ENCODE data around the gene RNF224. TPM values are rescaled to one million over a fixed set of nuclear protein-coding genes. Genes with fewer than 3 reads are reported as not detected.
A peak's percentile ranks its signal among the peaks of the same experiment; 100 is the strongest.

The RNF224 gene
- total and polyA plus RNA-seq, 2 of the 13 experiments (the other 11 are each of a cell fraction or from before 2014, with no cell fraction given), result 0.09 TPM; not detected in 1

DNA sequence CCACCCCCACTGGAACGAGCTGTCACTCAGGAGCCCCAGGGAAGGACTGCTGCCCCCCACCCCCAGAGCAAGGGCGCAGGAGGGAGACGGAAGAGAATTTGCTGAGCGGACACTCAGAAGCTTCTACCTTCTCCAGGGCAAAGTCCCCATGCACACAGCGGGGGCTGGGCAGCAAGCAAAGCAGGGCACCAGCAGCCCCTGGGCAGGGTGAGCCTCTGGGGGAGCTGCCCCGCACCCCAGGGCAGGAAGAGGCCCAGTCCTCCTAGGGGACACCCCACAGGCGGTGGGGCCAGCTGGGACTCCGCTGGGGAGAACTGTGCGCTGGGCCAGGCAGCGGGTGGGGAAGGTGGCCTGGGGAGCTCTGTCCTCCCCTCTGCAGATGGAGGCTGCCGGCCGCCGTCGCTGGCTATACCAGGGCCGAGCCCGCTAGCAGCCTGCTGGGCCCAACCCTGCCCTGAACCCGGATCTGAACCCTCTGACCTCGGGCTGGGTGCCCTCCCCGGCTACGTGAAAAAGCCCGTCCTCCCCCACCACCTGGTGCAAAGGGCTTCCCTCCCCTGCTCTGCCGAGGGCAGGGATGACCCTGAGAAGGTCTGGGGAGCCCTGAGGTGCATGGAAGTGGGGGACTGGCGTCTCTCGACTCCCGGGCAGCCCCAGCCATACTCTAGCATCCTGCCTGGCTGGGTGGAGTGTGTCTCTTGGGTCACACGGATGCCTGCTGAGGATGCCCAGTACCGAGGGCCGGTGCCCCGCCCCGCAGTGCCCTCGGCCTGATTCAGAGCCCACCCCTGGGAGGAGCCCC is 2.8 kb downstream of the RNF224 start (continued):
- TF ChIP-seq ZSCAN31 (CRISPR knock-in tag; IDR thresholded peaks at IDR 0.05; ENCODE audit: low read depth) (no peak; the same call in 1 of the 2 replicates), SIX1 (CRISPR knock-in tag; IDR thresholded peaks at IDR 0.05; ENCODE audit: borderline replicate concordance) (no peak; the same call in 1 of the 2 replicates), ZNF883 (CRISPR knock-in tag; IDR thresholded peaks at IDR 0.05; ENCODE audit: not compliant biosample characterization) (no peak), MTA1 (CRISPR knock-in tag; IDR thresholded peaks at IDR 0.05; ENCODE audit: borderline replicate concordance) (peak; percentile 78; the same call in 1 of the 2 replicates), ZSCAN22 (CRISPR knock-in tag; IDR thresholded peaks at IDR 0.05) (no peak), HOXA9 (CRISPR knock-in tag; IDR thresholded peaks at IDR 0.05; ENCODE audit: borderline replicate concordance) (no peak), HDAC2 (CRISPR knock-in tag; IDR thresholded peaks at IDR 0.05) (0 out of 2 replicates have a peak, but pooled peaks have one; percentile 32), IRF2 (CRISPR knock-in tag; IDR thresholded peaks at IDR 0.05) (peak; percentile 22; the same call in 1 of the 2 replicates), KDM2A (CRISPR knock-in tag; IDR thresholded peaks at IDR 0.05; ENCODE audit: borderline replicate concordance, low read depth) (peak; percentile 76), ZNF850 (CRISPR knock-in tag; conservative IDR thresholded peaks at IDR 0.05) (0 out of 2 replicates have a peak, but pooled peaks have one; percentile 78), ZNF777 (CRISPR knock-in tag; IDR thresholded peaks at IDR 0.05) (peak; percentile 59; the same call in 1 of the 2 replicates), ZBTB7A (CRISPR knock-in tag; IDR thresholded peaks at IDR 0.05) (0 out of 2 replicates have a peak, but pooled peaks have one; percentile 26), GABPB1 (CRISPR knock-in tag; IDR thresholded peaks at IDR 0.05) (peak; percentile 95), ZNF460 (CRISPR knock-in tag; IDR thresholded peaks at IDR 0.05; ENCODE audit: borderline replicate concordance) (peak; percentile 66; the same call in 1 of the 2 replicates), HNRNPK (IDR thresholded peaks at IDR 0.05; ENCODE audit: low read depth, low read length, poor library complexity, severe bottlenecking) (no peak), ZNF629 (CRISPR knock-in tag; conservative IDR thresholded peaks at IDR 0.05) (no peak; the same call in 1 of the 2 replicates), NR2F1 (CRISPR knock-in tag; IDR thresholded peaks at IDR 0.05) (peak in 1 of 2 experiments; percentile 68; a peak in 1 of 4 replicates), TFE3 (CRISPR knock-in tag; IDR thresholded peaks at IDR 0.05) (no peak), NONO (IDR thresholded peaks at IDR 0.05) (no peak), NONO (CRISPR knock-in tag; conservative IDR thresholded peaks at IDR 0.05) (peak; percentile 89), HIVEP1 (CRISPR knock-in tag; IDR thresholded peaks at IDR 0.05) (peak; percentile 86; the same call in 1 of the 2 replicates), ONECUT2 (CRISPR knock-in tag; IDR thresholded peaks at IDR 0.05) (no peak)
- TF ChIP-seq, protein P1, sequence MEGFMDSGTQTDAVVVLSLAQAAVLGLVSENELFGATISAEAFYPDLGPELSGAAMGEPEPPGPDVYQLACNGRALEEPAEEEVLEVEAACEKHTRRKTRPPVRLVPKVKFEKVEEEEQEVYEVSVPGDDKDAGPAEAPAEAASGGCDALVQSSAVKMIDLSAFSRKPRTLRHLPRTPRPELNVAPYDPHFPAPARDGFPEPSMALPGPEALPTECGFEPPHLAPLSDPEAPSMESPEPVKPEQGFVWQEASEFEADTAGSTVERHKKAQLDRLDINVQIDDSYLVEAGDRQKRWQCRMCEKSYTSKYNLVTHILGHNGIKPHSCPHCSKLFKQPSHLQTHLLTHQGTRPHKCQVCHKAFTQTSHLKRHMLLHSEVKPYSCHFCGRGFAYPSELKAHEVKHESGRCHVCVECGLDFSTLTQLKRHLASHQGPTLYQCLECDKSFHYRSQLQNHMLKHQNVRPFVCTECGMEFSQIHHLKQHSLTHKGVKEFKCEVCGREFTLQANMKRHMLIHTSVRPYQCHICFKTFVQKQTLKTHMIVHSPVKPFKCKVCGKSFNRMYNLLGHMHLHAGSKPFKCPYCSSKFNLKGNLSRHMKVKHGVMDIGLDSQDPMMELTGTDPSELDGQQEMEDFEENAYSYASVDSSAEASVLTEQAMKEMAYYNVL (CRISPR knock-in tag; IDR thresholded peaks at IDR 0.05; ENCODE audit: borderline replicate concordance), result 0 out of 2 replicates have a peak, but pooled peaks have one; percentile 15
- TF ChIP-seq, protein P2, sequence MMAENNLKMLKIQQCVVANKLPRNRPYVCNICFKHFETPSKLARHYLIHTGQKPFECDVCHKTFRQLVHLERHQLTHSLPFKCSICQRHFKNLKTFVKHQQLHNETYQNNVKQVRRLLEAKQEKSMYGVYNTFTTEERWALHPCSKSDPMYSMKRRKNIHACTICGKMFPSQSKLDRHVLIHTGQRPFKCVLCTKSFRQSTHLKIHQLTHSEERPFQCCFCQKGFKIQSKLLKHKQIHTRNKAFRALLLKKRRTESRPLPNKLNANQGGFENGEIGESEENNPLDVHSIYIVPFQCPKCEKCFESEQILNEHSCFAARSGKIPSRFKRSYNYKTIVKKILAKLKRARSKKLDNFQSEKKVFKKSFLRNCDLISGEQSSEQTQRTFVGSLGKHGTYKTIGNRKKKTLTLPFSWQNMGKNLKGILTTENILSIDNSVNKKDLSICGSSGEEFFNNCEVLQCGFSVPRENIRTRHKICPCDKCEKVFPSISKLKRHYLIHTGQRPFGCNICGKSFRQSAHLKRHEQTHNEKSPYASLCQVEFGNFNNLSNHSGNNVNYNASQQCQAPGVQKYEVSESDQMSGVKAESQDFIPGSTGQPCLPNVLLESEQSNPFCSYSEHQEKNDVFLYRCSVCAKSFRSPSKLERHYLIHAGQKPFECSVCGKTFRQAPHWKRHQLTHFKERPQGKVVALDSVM (CRISPR knock-in tag; IDR thresholded peaks at IDR 0.05), result peak; percentile 48
